DLD1 (cell line): ENCODE measurements around the gene KCNG4.

Experiments used
- in situ Hi-C: cut with HindIII; loops from 2 replicates; pipeline ENCODE4 v1.10.0; 2017; ENCODE audit warnings: low sequenced_read_pairs

The KCNG4 gene

GRCh38 chr16:84266451-84266850 is 26.6 kb upstream of the KCNG4 start:
- in situ Hi-C loops, result loop anchor here (10.0 kb wide), 1 partner anchor 198 kb away; no protein-coding TSS in a partner anchor

GRCh38 chr16:84262939-84263338 is 23.1 kb upstream of the KCNG4 start:
- in situ Hi-C loops, result loop anchor here (10.0 kb wide), 1 partner anchor 202 kb away; no protein-coding TSS in a partner anchor

- in situ Hi-C loops, result loop anchor here (10.0 kb wide), 1 partner anchor 203 kb away; no protein-coding TSS in a partner anchor
Observed at GRCh38 chr16:84262031-84262430, 22.2 kb upstream of the KCNG4 start.

- in situ Hi-C loops, result loop anchor here (10.0 kb wide), 1 partner anchor 204 kb away; no protein-coding TSS in a partner anchor
Observed at GRCh38 chr16:84260766-84261554, 21.1 kb upstream of the KCNG4 start.

GRCh38 chr16:84259691-84260090 is 19.9 kb upstream of the KCNG4 start:
- in situ Hi-C loops, result loop anchor here (10.0 kb wide), 1 partner anchor 205 kb away; no protein-coding TSS in a partner anchor

- in situ Hi-C loops, result no loop called here
Observed at GRCh38 chr16:84258266-84258665, 18.5 kb upstream of the KCNG4 start.

GRCh38 chr16:84255050-84255810 is 15.4 kb upstream of the KCNG4 start:
- in situ Hi-C loops, result no loop called here

GRCh38 chr16:84254062-84254461 is 14.2 kb upstream of the KCNG4 start:
- in situ Hi-C loops, result no loop called here

- in situ Hi-C loops, result no loop called here
Observed at GRCh38 chr16:84253173-84253572, 13.4 kb upstream of the KCNG4 start.

- in situ Hi-C loops, result no loop called here
Observed at GRCh38 chr16:84252184-84252583, 12.4 kb upstream of the KCNG4 start.

GRCh38 chr16:84247844-84248243 is 8.0 kb upstream of the KCNG4 start:
- in situ Hi-C loops, result no loop called here

- in situ Hi-C loops, result no loop called here
Observed at GRCh38 chr16:84247331-84247730, 7.5 kb upstream of the KCNG4 start.

- in situ Hi-C loops, result no loop called here
Observed at GRCh38 chr16:84246679-84247077, 6.9 kb upstream of the KCNG4 start.

GRCh38 chr16:84245956-84246678 is 6.3 kb upstream of the KCNG4 start:
- in situ Hi-C loops, result no loop called here

- in situ Hi-C loops, result no loop called here
Observed at GRCh38 chr16:84244728-84245127, 4.9 kb upstream of the KCNG4 start.

GRCh38 chr16:84243732-84244131 is 3.9 kb upstream of the KCNG4 start:
- in situ Hi-C loops, result no loop called here

GRCh38 chr16:84242839-84243238 is 3.0 kb upstream of the KCNG4 start:
- in situ Hi-C loops, result no loop called here

- in situ Hi-C loops, result no loop called here
Observed at GRCh38 chr16:84241778-84242177, 2.0 kb upstream of the KCNG4 start.

- in situ Hi-C loops, result no loop called here
Observed at GRCh38 chr16:84240455-84240854, 643 bp upstream of the KCNG4 start.

GRCh38 chr16:84239141-84239769 is 557 bp downstream of the KCNG4 start:
- in situ Hi-C loops, result no loop called here
